Smooth muscle cell of the brain vasculature (primary cell): ENCODE measurements around the gene SKAP1.
"Not testable (repeated sequence)": the region's sequence is repeated elsewhere in the genome, so short reads cannot be mapped to it uniquely, and the experiment has no call there.

Experiments
- DNase-seq: peaks from one replicate; pipeline ENCODE4 v3.0.0-alpha.2; 2012; ENCODE audit warnings: low read depth, low spot score

The SKAP1 gene

GRCh38 chr17:48445248-48445620, 15.2 kb upstream of the SKAP1 start:
- no peak for DNase-seq

- no peak for DNase-seq
Observed at GRCh38 chr17:48444516-48445247, 14.7 kb upstream of the SKAP1 start.

DNA sequence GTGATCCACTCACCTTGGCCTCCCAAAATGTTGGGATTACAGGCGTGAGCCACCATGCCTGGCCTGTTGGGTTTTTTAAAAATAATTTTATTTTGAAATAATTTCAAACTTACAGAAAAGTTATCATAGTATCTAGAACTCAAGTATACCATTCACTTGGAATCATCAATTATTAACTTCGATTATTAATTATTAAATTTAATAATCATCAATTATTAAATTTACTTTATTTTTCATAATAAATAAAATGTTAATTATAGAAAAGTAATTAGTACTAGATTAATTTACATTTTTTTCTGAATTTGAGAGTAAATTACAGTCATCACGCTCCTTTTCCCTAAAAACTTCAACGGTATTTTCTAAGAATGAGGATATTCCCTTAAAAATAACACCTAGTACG, 13.7 kb upstream of the SKAP1 start:
- DNase-seq: no peak

- no peak for DNase-seq
Observed at GRCh38 chr17:48442819-48443218, 12.8 kb upstream of the SKAP1 start.

GRCh38 chr17:48441862-48442261, 11.8 kb upstream of the SKAP1 start:
- no peak for DNase-seq

GRCh38 chr17:48441231-48441711, 11.3 kb upstream of the SKAP1 start:
- no peak for DNase-seq

GRCh38 chr17:48440669-48441068, 10.7 kb upstream of the SKAP1 start:
- no peak for DNase-seq

DNA sequence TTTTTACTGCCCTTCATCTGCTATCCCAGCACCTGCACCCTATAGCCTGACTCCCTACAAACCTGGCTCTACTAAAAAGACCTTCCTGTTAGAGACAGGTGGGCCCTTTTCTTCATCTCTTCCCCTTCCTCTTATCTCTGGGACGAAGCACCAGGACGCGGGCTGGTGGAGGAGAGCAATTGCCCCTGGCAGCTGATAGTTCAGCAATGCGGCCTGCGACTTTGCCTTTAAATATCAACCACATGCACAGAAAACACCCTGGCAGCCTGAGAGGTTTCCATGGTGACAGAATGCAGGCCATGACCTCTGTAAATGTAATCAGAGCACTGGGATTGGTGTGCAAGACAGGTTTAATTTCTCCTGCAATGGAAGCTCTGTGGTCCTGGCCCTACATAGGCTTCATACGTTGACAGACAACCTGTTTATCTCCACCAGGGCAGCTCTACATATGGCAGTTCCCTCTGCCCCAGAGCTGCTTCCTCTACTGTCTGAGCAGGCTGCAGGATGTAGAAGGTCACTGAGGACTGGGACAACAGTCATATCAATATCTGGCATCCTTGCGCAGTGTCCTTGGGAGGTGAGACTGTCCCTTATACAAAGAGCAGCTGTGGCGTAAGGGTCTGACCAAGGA, 10.0 kb upstream of the SKAP1 start:
- no peak for DNase-seq

DNA sequence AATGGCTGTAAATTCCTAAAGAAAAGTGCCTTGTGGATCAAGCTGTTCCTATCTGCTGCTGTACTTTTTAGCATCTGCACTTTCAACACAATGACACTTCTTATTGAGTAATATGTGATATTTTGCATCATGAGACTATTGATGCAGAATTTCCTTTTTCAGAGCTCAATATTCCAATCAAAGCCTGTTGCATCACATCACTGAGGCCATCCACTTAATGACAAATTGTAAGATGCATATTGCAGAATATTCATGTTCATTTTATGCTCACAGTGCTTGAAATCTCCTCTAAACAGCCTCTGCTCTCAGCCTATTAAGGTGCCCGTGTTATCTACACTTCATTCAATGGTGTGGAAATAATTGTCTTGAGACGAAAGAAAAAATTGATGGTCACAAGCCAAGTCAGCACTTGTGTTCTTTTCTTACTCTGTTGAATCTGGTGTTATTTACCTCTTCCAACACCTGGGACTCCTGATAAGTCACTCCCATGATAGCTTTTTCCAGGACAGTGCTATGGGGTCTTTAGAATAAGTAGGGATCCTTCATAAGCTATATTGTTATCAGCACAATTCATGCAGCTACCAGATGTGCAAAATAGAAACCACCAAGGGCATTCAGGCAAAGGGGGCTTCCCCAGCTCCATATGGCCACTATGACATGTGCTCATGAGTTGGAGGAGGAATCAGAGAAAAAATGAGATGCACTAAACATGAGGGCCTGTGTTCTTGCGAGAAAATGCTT, 9.3 kb upstream of the SKAP1 start:
- DNase-seq: no peak

GRCh38 chr17:48438516-48439061, 8.6 kb upstream of the SKAP1 start:
- no peak for DNase-seq

- no peak for DNase-seq
Observed at GRCh38 chr17:48433896-48434295, 3.9 kb upstream of the SKAP1 start.

DNA sequence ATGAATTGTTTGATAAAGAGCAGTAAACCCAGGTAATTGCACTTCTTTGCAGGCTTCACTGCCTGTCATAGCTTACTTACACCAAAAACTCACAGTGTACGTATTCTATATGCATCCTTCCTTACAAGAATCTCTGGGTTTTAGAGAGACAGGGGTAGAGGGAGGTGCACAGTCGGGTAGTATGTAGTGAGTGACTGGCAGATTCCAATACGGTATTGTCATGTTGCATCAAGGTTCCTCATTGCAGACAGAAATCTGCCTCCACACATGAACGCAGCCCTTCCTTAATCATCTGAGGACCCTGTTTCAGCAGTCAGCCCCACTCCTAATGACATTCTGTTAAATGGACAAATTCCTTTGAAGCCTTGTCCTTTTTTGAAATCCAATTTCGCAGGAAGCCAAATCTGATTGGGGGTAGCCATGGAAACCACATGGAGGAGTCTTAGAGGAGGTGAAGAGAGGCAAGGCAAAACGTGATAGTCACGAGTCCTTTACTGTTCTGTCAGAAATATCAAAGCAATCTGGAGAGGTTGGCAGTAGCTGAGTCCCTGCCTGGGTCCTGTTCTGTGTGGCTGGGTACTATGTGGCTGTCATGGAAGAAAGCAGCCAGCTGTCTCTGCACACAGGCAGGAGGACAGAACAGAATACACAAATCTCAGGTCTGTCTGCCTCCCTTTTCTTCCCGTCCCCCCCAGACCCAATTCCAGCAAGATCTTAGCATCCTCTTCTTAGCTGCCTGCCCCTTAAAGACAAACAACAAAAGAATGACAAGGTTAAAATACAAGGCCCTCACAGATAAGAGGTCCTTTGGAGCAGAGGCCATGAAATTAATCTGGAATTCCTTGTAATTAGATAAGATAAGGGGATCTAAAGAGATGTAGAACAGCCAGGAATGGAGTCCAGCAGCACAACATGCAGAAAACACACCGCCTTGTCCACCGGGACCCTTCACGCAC, 3.1 kb upstream of the SKAP1 start:
- DNase-seq: no peak

GRCh38 chr17:48429156-48429555, 858 bp downstream of the SKAP1 start:
- no peak for DNase-seq

GRCh38 chr17:48427598-48427997, 2.4 kb downstream of the SKAP1 start:
- no peak for DNase-seq

GRCh38 chr17:48426761-48427500, 3.1 kb downstream of the SKAP1 start:
- DNase-seq: no peak

GRCh38 chr17:48426019-48426665, 3.9 kb downstream of the SKAP1 start:
- no peak for DNase-seq

DNA sequence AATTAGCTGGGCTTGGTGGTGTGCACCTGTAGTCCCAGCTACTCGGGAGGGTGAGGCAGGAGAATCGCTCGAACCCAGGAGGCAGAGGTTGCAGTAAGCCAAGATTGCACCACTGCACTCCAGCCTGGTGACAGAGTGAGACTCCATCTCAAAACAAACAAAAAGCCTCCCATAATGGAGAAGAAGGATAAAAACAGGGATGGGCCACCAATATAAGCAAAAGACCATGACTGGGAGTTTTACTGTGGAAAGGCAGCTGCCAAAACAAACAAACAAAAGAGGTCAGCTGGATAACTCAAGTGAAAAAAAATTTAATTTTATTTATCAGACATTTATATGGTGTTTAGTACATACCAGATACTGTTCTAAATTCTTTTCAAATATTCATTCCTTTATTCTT, 8.0 kb downstream of the SKAP1 start:
- not testable (repeated sequence) for DNase-seq

DNA sequence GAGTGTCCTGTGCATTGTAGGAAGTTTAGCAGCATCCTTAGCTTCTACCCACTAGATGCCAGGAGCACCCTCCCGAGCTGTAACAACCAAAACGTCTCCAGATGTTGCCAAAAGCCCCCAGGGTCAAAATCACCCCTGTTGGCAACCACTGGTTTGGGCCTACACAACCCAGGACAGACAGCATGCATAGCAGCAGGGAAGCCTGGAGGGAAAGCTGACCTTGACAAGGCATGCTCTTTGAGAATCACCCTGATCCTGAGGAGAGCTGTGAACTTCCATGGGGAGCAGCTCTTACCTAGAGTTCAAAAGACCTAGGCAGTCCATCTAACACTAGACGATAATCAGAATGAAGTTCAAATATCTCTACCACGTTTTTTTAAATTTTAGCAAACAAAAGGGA, 9.2 kb downstream of the SKAP1 start:
- DNase-seq: no peak

GRCh38 chr17:48416971-48417370, 13.0 kb downstream of the SKAP1 start:
- no peak for DNase-seq
